Large intestine (tissue), 3 donors: ENCODE data around the gene NSD2. TPM values are rescaled to one million over a fixed set of nuclear protein-coding genes. Genes with fewer than 3 reads are reported as not detected.

Experiments used
- DNase-seq, 2 donors: peaks; one replicate each; pipeline versions ENCODE4 v3.0.0 to v3.0.0-alpha.2; 2013
- H3K27ac ChIP-seq: one replicate; pipeline ENCODE4 v1.5.1; 2013; ENCODE audit warnings: low read length
- H3K27me3 ChIP-seq: 2 replicates; pipeline ENCODE4 v1.6.1; 2013; ENCODE audit warnings: low read length; ENCODE audit not compliant: control insufficient read depth, insufficient read depth
- H3K36me3 ChIP-seq: 2 replicates; pipeline ENCODE4 v1.6.1; 2013; ENCODE audit warnings: low read length; ENCODE audit not compliant: control insufficient read depth, insufficient read depth
- H3K4me1 ChIP-seq: one replicate; pipeline ENCODE4 v1.6.1; 2013; ENCODE audit warnings: low read length; ENCODE audit not compliant: control insufficient read depth, insufficient read depth
- H3K4me3 ChIP-seq: one replicate; pipeline ENCODE4 v1.5.1; 2013; ENCODE audit warnings: low read length
- H3K9me3 ChIP-seq: one replicate; pipeline ENCODE4 v1.6.1; 2013; ENCODE audit warnings: mild to moderate bottlenecking, low read depth, low read length, moderate library complexity; ENCODE audit not compliant: control insufficient read depth
- WGBS: methylation state at CpG from one replicate; pipeline ENCODE4 v1.1.5; 2013; ENCODE audit warnings: low lambda C conversion rate; ENCODE audit not compliant: insufficient coverage; 5-methylcytosine and 5-hydroxymethylcytosine counted together
- polyA plus RNA-seq: library from polyadenylated mRNA; unstranded; fragments of 120-200 nt; gene quantifications from one replicate; pipeline ENCODE4 v1.2.1, GENCODE V29; 2013

Gene NSD2
- polyA plus RNA-seq, 1 donor = 49.6 TPM

DNA sequence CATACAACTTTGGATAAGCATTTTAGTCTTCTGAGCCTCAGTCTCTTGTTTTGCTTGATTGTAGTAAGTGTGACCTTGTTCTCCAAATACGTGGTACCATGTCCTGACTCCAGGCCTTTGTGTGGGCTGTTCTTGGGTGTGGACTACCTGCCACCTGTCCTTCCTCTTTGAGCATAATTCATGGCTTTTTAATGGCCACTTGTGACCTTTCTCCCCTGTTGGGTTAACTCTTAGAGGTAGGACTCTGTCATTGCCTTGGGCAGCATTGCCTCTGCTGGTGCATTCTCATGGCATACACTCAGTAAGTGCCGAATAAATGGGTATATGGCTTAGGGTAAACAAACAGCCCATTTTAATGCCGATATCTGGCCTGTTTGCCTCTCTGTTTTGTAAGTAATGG, 3.0 kb downstream of the NSD2 start:
- no peaks in the 10 kb centered on the region for H3K36me3 ChIP-seq
- no peak overlapping the region for H3K4me3 ChIP-seq
- peaks cover 2% of the 10 kb centered on the region for H3K9me3 ChIP-seq
- no peaks in the 10 kb centered on the region for H3K27me3 ChIP-seq
- peak overlapping the region; percentile 59 for H3K27ac ChIP-seq
- DNase-seq = no peak
- WGBS = no CpG with 5 or more reads among the region's 3 CpGs
- H3K4me1 ChIP-seq = peaks cover 28% of the 10 kb centered on the region

- no CpG with 5 or more reads among the region's 4 CpGs for WGBS
Observed at GRCh38 chr4:1879485-1879884, 8.3 kb downstream of the NSD2 start.

GRCh38 chr4:1880332-1880731, 9.1 kb downstream of the NSD2 start:
- Histone ChIP-seq H3K9me3 (no peaks in the 10 kb centered on the region), H3K27ac (no peak overlapping the region), H3K4me1 (peaks cover 21% of the 10 kb centered on the region), H3K36me3 (no peaks in the 10 kb centered on the region), H3K4me3 (no peak overlapping the region), H3K27me3 (no peaks in the 10 kb centered on the region)
- DNase-seq = peak in 1 of 2 donors; percentile 29
- no CpG with 5 or more reads among the region's 1 CpG for WGBS

More at GRCh38 chr4:1879485-1879884, 8.3 kb downstream of the NSD2 start:
- H3K4me3 ChIP-seq = no peak overlapping the region
- no peaks in the 10 kb centered on the region for H3K36me3 ChIP-seq
- no peaks in the 10 kb centered on the region for H3K27me3 ChIP-seq
- H3K9me3 ChIP-seq = no peaks in the 10 kb centered on the region
- H3K27ac ChIP-seq = no peak overlapping the region
- no peak for DNase-seq
- peaks cover 20% of the 10 kb centered on the region for H3K4me1 ChIP-seq

GRCh38 chr4:1882850-1883271, 11.7 kb downstream of the NSD2 start:
- H3K4me3 ChIP-seq = no peak overlapping the region
- H3K36me3 ChIP-seq = no peaks in the 10 kb centered on the region
- H3K4me1 ChIP-seq = peaks cover 25% of the 10 kb centered on the region
- H3K27ac ChIP-seq = no peak overlapping the region
- 100% methylated on average over 1 of the region's 1 CpG for WGBS
- no peaks in the 10 kb centered on the region for H3K9me3 ChIP-seq
- peak in 1 of 2 donors; percentile 31 for DNase-seq
- no peaks in the 10 kb centered on the region for H3K27me3 ChIP-seq

DNA sequence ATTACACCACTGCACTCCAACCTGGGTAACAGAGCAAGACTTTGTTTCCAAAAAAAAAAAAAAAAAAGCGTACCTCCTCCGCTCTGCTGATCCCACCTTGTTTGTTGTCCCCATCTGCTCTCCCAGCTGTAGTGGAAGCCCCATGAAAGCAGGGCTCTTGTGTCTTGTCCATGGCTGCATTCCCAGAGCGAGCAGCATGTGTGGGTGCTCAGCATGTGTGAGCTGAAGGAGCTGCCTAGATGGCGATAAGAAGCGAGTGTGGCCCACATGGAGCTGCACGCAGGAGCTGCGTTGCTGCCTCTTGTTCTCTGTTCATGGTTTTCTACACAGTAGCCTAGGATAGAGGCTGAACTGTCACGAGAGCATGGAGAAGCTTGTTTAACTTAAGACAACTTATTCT, 12.4 kb downstream of the NSD2 start:
- DNase-seq = no peak
- no CpG with 5 or more reads among the region's 8 CpGs for WGBS
- no peak overlapping the region for H3K27ac ChIP-seq
- H3K4me1 ChIP-seq = peaks cover 25% of the 10 kb centered on the region
- H3K36me3 ChIP-seq = no peaks in the 10 kb centered on the region
- no peak overlapping the region for H3K4me3 ChIP-seq
- H3K9me3 ChIP-seq = no peaks in the 10 kb centered on the region
- no peaks in the 10 kb centered on the region for H3K27me3 ChIP-seq

DNA sequence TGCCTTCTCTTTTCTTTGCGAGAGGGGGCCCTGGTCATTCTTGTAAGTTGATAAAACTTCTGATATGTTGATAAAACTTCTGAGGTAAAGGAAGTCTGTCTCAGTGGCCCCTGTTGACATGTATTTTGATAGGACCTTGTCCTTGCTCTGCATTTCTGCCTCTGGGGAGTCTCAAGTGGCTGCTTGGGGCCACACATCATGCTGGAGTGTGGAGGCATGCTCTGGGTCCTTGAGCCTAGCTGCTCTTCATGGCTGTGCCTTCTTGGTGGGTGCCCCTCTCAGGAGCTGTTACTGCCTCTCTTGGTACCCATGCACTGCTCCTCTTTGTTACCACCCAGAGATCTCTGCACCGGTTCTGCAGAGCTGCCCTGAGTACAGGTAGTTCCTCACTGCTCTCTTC, 14.2 kb downstream of the NSD2 start:
- WGBS = no CpG with 5 or more reads among the region's 2 CpGs
- Histone ChIP-seq H3K27ac (no peak overlapping the region), H3K9me3 (no peaks in the 10 kb centered on the region), H3K4me1 (peaks cover 15% of the 10 kb centered on the region), H3K36me3 (no peaks in the 10 kb centered on the region), H3K27me3 (no peaks in the 10 kb centered on the region), H3K4me3 (no peak overlapping the region)
- no peak for DNase-seq

- Histone ChIP-seq H3K4me1 (peaks cover 9% of the 10 kb centered on the region), H3K9me3 (no peaks in the 10 kb centered on the region), H3K4me3 (no peak overlapping the region), H3K36me3 (peaks cover 1% of the 10 kb centered on the region), H3K27me3 (no peaks in the 10 kb centered on the region), H3K27ac (no peak overlapping the region)
- no CpG with 5 or more reads among the region's 2 CpGs for WGBS
- no peak for DNase-seq
Observed at GRCh38 chr4:1887052-1887451, 15.9 kb downstream of the NSD2 start.

GRCh38 chr4:1890979-1891570, 19.9 kb downstream of the NSD2 start:
- Histone ChIP-seq H3K4me3 (no peak overlapping the region), H3K27ac (no peak overlapping the region), H3K27me3 (no peaks in the 10 kb centered on the region), H3K36me3 (peaks cover 12% of the 10 kb centered on the region), H3K9me3 (no peaks in the 10 kb centered on the region), H3K4me1 (no peaks in the 10 kb centered on the region)
- no peak for DNase-seq
- 100% methylated on average over 2 of the region's 11 CpGs for WGBS

DNA sequence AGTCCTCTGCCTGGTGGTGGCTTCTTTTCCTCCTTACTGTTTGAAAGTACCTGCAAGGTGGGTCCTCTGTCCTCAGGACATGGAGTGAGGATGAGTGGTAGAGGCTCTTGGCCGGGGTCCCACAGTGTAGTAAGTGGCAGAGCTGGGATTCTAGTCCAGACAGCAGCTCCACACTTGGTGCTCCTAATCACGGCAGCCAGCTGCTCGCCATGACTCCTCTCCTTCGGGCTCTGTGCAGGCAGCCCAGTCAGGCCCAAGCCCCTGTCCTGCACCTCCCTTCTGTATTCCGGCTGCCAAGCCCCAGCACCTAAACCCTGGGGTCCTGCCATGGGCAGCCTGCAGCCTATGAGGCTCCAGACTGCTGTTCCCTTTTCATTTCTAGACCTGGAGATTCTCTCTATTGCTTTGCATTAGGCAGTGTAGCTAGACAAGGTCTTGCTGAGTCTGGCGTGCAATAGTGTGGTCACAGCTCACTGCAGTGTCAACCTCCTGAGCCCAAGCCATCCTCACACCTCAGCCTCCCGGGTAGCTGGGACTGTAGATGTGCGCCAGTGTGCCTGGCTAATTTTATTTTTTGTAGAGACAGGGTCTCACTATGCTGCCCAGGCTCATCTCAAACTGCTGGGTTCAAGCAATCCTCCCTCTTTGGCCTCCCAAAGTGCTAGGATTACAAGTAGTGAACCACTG, 24.9 kb downstream of the NSD2 start:
- no peak overlapping the region for H3K27ac ChIP-seq
- no peaks in the 10 kb centered on the region for H3K9me3 ChIP-seq
- no peak overlapping the region for H3K4me3 ChIP-seq
- 100% methylated on average over 1 of the region's 8 CpGs for WGBS
- no peaks in the 10 kb centered on the region for H3K27me3 ChIP-seq
- DNase-seq = no peak
- H3K36me3 ChIP-seq = peaks cover 19% of the 10 kb centered on the region
- no peaks in the 10 kb centered on the region for H3K4me1 ChIP-seq

GRCh38 chr4:1896658-1896991, 25.4 kb downstream of the NSD2 start:
- Histone ChIP-seq H3K36me3 (peaks cover 24% of the 10 kb centered on the region), H3K4me3 (no peak overlapping the region), H3K9me3 (no peaks in the 10 kb centered on the region), H3K27me3 (no peaks in the 10 kb centered on the region), H3K4me1 (no peaks in the 10 kb centered on the region), H3K27ac (no peak overlapping the region)
- DNase-seq = no peak
- WGBS = 97% methylated on average over 2 of the region's 6 CpGs

DNA sequence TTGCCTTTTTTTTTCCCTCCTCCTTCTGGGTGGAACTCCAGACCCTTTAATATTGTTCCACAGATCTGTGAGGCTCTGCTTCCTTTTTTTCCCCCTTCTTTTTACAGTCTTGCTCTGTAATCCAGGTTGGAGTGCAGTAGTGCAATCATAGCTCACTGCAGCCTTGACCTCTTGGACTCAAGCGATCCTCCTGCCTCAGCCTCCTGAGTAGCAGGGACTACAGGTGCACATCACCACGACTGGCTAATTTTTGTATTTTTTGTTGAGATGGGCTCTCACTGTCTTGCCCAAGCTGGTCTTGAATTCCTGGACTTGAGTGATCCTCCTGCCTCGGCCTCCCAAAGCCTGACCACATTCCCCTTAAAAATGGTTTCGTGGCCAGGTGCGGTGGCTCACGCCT, 26.8 kb downstream of the NSD2 start:
- Histone ChIP-seq H3K36me3 (peaks cover 34% of the 10 kb centered on the region), H3K4me3 (no peak overlapping the region), H3K9me3 (no peaks in the 10 kb centered on the region), H3K27me3 (no peaks in the 10 kb centered on the region), H3K4me1 (no peaks in the 10 kb centered on the region), H3K27ac (no peak overlapping the region)
- no CpG with 5 or more reads among the region's 6 CpGs for WGBS
- no peak for DNase-seq
